GM23338 (cell line): ENCODE measurements around the gene SRP14.
A peak's percentile ranks its signal among the peaks of the same experiment; 100 is the strongest.

Experiments used
- CREB1 ChIP-seq: fragments of 250-450 bp; sonication (Bioruptor Pico); IDR thresholded peaks from 2 replicates; pipeline ENCODE4 v1.5.0; 2020; ENCODE audit warnings: low read depth, mild to moderate bottlenecking, moderate library complexity
- EZH2 ChIP-seq: fragments of 200-600 bp; sonication (generic); IDR thresholded peaks from one replicate; pipeline ENCODE4 v1.8.0; 2017; ENCODE audit warnings: antibody characterized with exemption, mild to moderate bottlenecking, low read depth; ENCODE audit not compliant: unreplicated experiment
- EZH2phosphoT487 ChIP-seq: fragments of 200-600 bp; sonication (generic); IDR thresholded peaks from one replicate; pipeline ENCODE4 v1.8.1; 2018; ENCODE audit warnings: antibody characterized with exemption; ENCODE audit not compliant: unreplicated experiment
- JUNB ChIP-seq: IDR thresholded peaks from one replicate; pipeline ENCODE4 v1.6.1; 2016; ENCODE audit warnings: antibody characterized with exemption; ENCODE audit not compliant: unreplicated experiment
- NANOG ChIP-seq: IDR thresholded peaks from 2 replicates; pipeline ENCODE4 v1.6.1; 2016; ENCODE audit warnings: antibody characterized with exemption, borderline replicate concordance
- POLR2AphosphoS5 ChIP-seq: IDR thresholded peaks from 2 replicates; pipeline ENCODE4 v1.6.1; 2016; ENCODE audit warnings: antibody characterized with exemption, low read depth
- TF ChIP-seq, protein P1 (sequence below), 2 experiments: fragments of 200-600 bp in 1 of 2; sonication (generic) in 1 of 2; conservative IDR thresholded peaks; 2 replicates each; pipeline versions ENCODE4 v1.5.1 to v1.6.1; 2016 to 2017; ENCODE audit warnings: antibody characterized with exemption in 2 of 2, low read depth in 2 of 2, mild to moderate bottlenecking in 2 of 2, moderate library complexity in 1 of 2
- TF ChIP-seq, protein P2 (sequence below): IDR thresholded peaks from one replicate; pipeline ENCODE4 v1.6.1; 2018; ENCODE audit warnings: antibody characterized with exemption; ENCODE audit not compliant: unreplicated experiment
- TF ChIP-seq, protein P3 (sequence below): IDR thresholded peaks from 2 replicates; pipeline ENCODE4 v1.6.1; 2016; ENCODE audit warnings: antibody characterized with exemption

DNA sequence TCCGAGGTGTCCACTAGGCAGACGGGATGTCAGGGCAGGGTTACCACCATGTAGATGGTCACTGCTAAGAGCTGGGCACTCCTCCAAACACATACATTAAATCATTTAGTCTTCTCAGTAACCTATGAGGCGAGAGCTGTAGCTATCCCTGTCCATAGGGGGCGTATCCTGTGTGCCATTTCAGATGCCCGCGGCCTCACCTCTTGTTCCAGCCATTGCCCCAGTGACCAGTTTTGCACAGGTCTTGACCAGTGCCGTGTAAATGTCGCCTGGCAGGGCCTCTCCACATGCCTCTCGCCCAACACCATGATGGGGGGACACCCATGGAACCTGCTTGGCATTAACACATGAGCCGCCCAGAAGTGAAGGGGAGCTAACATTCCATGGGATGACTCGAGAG, 20.8 kb upstream of the SRP14 start:
- TF ChIP-seq, protein P1, sequence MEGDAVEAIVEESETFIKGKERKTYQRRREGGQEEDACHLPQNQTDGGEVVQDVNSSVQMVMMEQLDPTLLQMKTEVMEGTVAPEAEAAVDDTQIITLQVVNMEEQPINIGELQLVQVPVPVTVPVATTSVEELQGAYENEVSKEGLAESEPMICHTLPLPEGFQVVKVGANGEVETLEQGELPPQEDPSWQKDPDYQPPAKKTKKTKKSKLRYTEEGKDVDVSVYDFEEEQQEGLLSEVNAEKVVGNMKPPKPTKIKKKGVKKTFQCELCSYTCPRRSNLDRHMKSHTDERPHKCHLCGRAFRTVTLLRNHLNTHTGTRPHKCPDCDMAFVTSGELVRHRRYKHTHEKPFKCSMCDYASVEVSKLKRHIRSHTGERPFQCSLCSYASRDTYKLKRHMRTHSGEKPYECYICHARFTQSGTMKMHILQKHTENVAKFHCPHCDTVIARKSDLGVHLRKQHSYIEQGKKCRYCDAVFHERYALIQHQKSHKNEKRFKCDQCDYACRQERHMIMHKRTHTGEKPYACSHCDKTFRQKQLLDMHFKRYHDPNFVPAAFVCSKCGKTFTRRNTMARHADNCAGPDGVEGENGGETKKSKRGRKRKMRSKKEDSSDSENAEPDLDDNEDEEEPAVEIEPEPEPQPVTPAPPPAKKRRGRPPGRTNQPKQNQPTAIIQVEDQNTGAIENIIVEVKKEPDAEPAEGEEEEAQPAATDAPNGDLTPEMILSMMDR (conservative IDR thresholded peaks at IDR 0.05; ENCODE audit: low read depth in 2 of 2) = peak; percentile 38 to 58
- TF ChIP-seq POLR2AphosphoS5 (no peak), EZH2phosphoT487 (no peak), CREB1 (no peak), EZH2 (no peak), NANOG (no peak), JUNB (no peak)
- TF ChIP-seq, protein P2, sequence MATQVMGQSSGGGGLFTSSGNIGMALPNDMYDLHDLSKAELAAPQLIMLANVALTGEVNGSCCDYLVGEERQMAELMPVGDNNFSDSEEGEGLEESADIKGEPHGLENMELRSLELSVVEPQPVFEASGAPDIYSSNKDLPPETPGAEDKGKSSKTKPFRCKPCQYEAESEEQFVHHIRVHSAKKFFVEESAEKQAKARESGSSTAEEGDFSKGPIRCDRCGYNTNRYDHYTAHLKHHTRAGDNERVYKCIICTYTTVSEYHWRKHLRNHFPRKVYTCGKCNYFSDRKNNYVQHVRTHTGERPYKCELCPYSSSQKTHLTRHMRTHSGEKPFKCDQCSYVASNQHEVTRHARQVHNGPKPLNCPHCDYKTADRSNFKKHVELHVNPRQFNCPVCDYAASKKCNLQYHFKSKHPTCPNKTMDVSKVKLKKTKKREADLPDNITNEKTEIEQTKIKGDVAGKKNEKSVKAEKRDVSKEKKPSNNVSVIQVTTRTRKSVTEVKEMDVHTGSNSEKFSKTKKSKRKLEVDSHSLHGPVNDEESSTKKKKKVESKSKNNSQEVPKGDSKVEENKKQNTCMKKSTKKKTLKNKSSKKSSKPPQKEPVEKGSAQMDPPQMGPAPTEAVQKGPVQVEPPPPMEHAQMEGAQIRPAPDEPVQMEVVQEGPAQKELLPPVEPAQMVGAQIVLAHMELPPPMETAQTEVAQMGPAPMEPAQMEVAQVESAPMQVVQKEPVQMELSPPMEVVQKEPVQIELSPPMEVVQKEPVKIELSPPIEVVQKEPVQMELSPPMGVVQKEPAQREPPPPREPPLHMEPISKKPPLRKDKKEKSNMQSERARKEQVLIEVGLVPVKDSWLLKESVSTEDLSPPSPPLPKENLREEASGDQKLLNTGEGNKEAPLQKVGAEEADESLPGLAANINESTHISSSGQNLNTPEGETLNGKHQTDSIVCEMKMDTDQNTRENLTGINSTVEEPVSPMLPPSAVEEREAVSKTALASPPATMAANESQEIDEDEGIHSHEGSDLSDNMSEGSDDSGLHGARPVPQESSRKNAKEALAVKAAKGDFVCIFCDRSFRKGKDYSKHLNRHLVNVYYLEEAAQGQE = no peak
- TF ChIP-seq, protein P3, sequence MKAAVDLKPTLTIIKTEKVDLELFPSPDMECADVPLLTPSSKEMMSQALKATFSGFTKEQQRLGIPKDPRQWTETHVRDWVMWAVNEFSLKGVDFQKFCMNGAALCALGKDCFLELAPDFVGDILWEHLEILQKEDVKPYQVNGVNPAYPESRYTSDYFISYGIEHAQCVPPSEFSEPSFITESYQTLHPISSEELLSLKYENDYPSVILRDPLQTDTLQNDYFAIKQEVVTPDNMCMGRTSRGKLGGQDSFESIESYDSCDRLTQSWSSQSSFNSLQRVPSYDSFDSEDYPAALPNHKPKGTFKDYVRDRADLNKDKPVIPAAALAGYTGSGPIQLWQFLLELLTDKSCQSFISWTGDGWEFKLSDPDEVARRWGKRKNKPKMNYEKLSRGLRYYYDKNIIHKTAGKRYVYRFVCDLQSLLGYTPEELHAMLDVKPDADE = no peak
